Body of pancreas (tissue), 4 donors: ENCODE measurements around the gene AMMECR1L. TPM values are rescaled to one million over a fixed set of nuclear protein-coding genes. Genes with fewer than 3 reads are reported as not detected.
"Not testable (repeated sequence)": the region's sequence is repeated elsewhere in the genome, so short reads cannot be mapped to it uniquely, and the experiment has no call there.

Experiments
- ATAC-seq: fragments of 150-250 bp; one replicate; pipeline ENCODE4 v1.9.1; 2016
- DNase-seq, 4 donors: peaks; one replicate each; pipeline ENCODE4 v3.0.0-alpha.2; 2019
- H3K27ac ChIP-seq, 4 donors: fragments of 200-600 bp; sonication (generic); 1 replicate in 3 of 4; 2 replicates in 1 of 4; pipeline versions ENCODE4 v1.5.1 to v1.6.1; 2016 to 2019; ENCODE audit warnings: mild to moderate bottlenecking in 1 of 4, mixed read lengths in 1 of 4, moderate library complexity in 1 of 4
- H3K27me3 ChIP-seq, 2 donors: fragments of 200-600 bp; sonication (generic); one replicate each; pipeline ENCODE4 v1.6.0; 2016; ENCODE audit warnings: mild to moderate bottlenecking in 1 of 2
- H3K36me3 ChIP-seq, 2 donors: fragments of 200-600 bp; sonication (generic); replicated peaks in 1 of 2; 2 replicates each; pipeline ENCODE4 v1.5.1; 2016; ENCODE audit warnings: low read depth in 2 of 2; ENCODE audit not compliant: insufficient read depth in 1 of 2
- H3K4me1 ChIP-seq: fragments of 200-600 bp; sonication (generic); one replicate; pipeline ENCODE4 v1.6.0; 2016
- H3K4me3 ChIP-seq, 2 donors: fragments of 200-600 bp; sonication (generic); 1 replicate in 1 of 2; 2 replicates in 1 of 2; pipeline ENCODE4 v1.5.1; 2016 to 2019
- H3K9me3 ChIP-seq, 3 donors: fragments of 200-600 bp; sonication (generic); 1 replicate in 2 of 3; 2 replicates in 1 of 3; pipeline ENCODE4 v1.5.1; 2016
- CTCF ChIP-seq, 7 experiments: fragments of 450-650 bp in 4 of 7; fragments of 200-600 bp in 3 of 7; sonication (generic) in 3 of 7; IDR thresholded peaks; one replicate each; pipeline ENCODE4 v1.5.1; 2016 to 2019; ENCODE audit warnings: antibody characterized with exemption in 7 of 7
- POLR2A ChIP-seq, 3 donors: fragments of 450-650 bp; IDR thresholded peaks; one replicate each; pipeline ENCODE4 v1.6.1; 2016; ENCODE audit warnings: antibody characterized with exemption in 3 of 3, mild to moderate bottlenecking in 2 of 3
- WGBS, 2 donors: methylation state at CpG; one replicate each; pipeline ENCODE4 v1.1.5; 2017; 5-methylcytosine and 5-hydroxymethylcytosine counted together
- intact Hi-C: fragments of 100-400 bp; cut with DNase I; formaldehyde crosslinking; loops from one replicate; pipeline ENCODE4 v1.15.1; 2023
- small RNA-seq: library from RNA; depleted of rRNA; stranded (forward); fragments of <200 nt; gene quantifications from one replicate; pipeline ENCODE3, GENCODE V24; 2016
- total RNA-seq, 2 donors: library from RNA; depleted of rRNA; stranded (reverse); fragments of >200 nt; gene quantifications; one replicate each; pipeline ENCODE4 v1.1.0, GENCODE V29; 2016

AMMECR1L gene
- total RNA-seq, 2 donors from 2014 or later: 6.2 to 9.2 TPM

- ATAC-seq (no peak), DNase-seq (no peak)
- intact Hi-C loops: no loop called here
- WGBS, 2 donors: 54 to 62% methylated on average over 5 of the region's 5 CpGs
- Histone ChIP-seq H3K27ac (no peak overlapping the region), H3K36me3 (no peaks in the 10 kb centered on the region), H3K4me1 (no peaks in the 10 kb centered on the region), H3K9me3 (peaks cover 0 to 24% (median 0%) of the 10 kb centered on the region in 3 donors), H3K4me3 (no peak overlapping the region), H3K27me3 (no peaks in the 10 kb centered on the region)
- no peak for TF ChIP-seq CTCF (IDR thresholded peaks at IDR 0.05)
- TF ChIP-seq POLR2A (IDR thresholded peaks at IDR 0.05): no peak
Observed at GRCh38 chr2:127818241-127818640, 67.5 kb downstream of the AMMECR1L start.

GRCh38 chr2:127814677-127815076 lies 71.1 kb downstream of the AMMECR1L start:
- Histone ChIP-seq H3K9me3 (peaks cover 0 to 6% (median 0%) of the 10 kb centered on the region in 3 donors), H3K4me1 (peaks cover 8% of the 10 kb centered on the region), H3K27ac (no peak overlapping the region), H3K27me3 (no peaks in the 10 kb centered on the region), H3K4me3 (no peak overlapping the region), H3K36me3 (no peaks in the 10 kb centered on the region)
- TF ChIP-seq CTCF (IDR thresholded peaks at IDR 0.05): no peak
- no peak for TF ChIP-seq POLR2A (IDR thresholded peaks at IDR 0.05)
- DNase-seq (no peak), ATAC-seq (no peak)
- 35 to 73% methylated on average over 1 of the region's 1 CpG for WGBS, 2 donors
- intact Hi-C loops: no loop called here

GRCh38 chr2:127812441-127812840 lies 73.3 kb downstream of the AMMECR1L start:
- WGBS, 2 donors: 93% methylated on average over 3 of the region's 3 CpGs
- peaks cover 31% of the 10 kb centered on the region for H3K4me1 ChIP-seq
- H3K36me3 ChIP-seq, intact Hi-C loops, H3K27ac ChIP-seq, DNase-seq, H3K4me3 ChIP-seq, H3K9me3 ChIP-seq, ATAC-seq, H3K27me3 ChIP-seq: not testable (repeated sequence)

Small RNA genes lying within 50 kb of the gene (small RNA-seq; reads per million reads assigned to genes)
- gene AC012306.1 (not detected), gene RF00017 (not detected), gene RF00019 (not detected), gene RNU6-395P (not detected)

Other genes starting within 250 kb of the AMMECR1L start
- gene GPR17, start 239.8 kb downstream of the AMMECR1L start, total RNA-seq: under 1 TPM in 1 of 2 donors, not detected in 1; 0.26 TPM
- gene LIMS2, start 210.4 kb downstream of the AMMECR1L start, total RNA-seq: 10 to 100 TPM in 1 of 2 donors, 1 to 10 TPM in 1; 9.6 to 21.4 TPM
- 10 to 100 TPM; 11.2 to 11.9 TPM for gene SFT2D3, start 184.5 kb downstream of the AMMECR1L start, total RNA-seq
- 10 to 100 TPM; 31.6 to 37.1 TPM for gene WDR33, start 74.8 kb downstream of the AMMECR1L start, total RNA-seq
- 1 to 10 TPM; 4.6 to 7.5 TPM for gene POLR2D, start 27.8 kb downstream of the AMMECR1L start, total RNA-seq
- 1 to 10 TPM; 4.4 to 4.6 TPM for gene SAP130, start 142.1 kb upstream of the AMMECR1L start, total RNA-seq
- gene UGGT1, start 205.2 kb upstream of the AMMECR1L start, total RNA-seq: 10 to 100 TPM; 38.2 to 42.0 TPM